Small intestine (tissue), 7 donors: ENCODE data around the gene SPACDR. TPM values are rescaled to one million over a fixed set of nuclear protein-coding genes. Genes with fewer than 3 reads are reported as not detected.

Experiments
- DNase-seq, 2 donors: peaks; one replicate each; pipeline versions ENCODE4 v3.0.0 to v3.0.0-alpha.2; 2013
- FAIRE-seq: peaks from 2 replicates; lab custom pipeline; 2012; peaks lifted over from hg19 to GRCh38; lab: Jason Lieb, UNC
- H3K27ac ChIP-seq, 3 donors: one replicate each; pipeline ENCODE4 v1.5.1; 2013; ENCODE audit warnings: low read length in 2 of 3, mild to moderate bottlenecking in 2 of 3, control low read depth in 1 of 3, inconsistent platforms in 1 of 3, low read depth in 1 of 3, moderate library complexity in 1 of 3
- H3K27me3 ChIP-seq, 3 donors: one replicate each; pipeline ENCODE4 v1.6.1; 2013; ENCODE audit warnings: low read length in 3 of 3, inconsistent platforms in 1 of 3; ENCODE audit not compliant: control insufficient read depth in 3 of 3, insufficient read depth in 3 of 3
- H3K36me3 ChIP-seq, 3 donors: one replicate each; pipeline ENCODE4 v1.6.1; 2013; ENCODE audit warnings: low read length in 3 of 3, inconsistent platforms in 1 of 3, low read depth in 1 of 3, mild to moderate bottlenecking in 1 of 3, moderate library complexity in 1 of 3; ENCODE audit not compliant: control insufficient read depth in 3 of 3, insufficient read depth in 2 of 3
- H3K4me1 ChIP-seq, 3 donors: one replicate each; pipeline ENCODE4 v1.6.1; 2013; ENCODE audit warnings: low read length in 2 of 3, inconsistent platforms in 1 of 3, low read depth in 1 of 3, mild to moderate bottlenecking in 1 of 3, moderate library complexity in 1 of 3; ENCODE audit not compliant: control insufficient read depth in 3 of 3, insufficient read depth in 2 of 3
- H3K4me3 ChIP-seq, 3 donors: one replicate each; pipeline ENCODE4 v1.5.1; 2013; ENCODE audit warnings: low read length in 3 of 3, control low read depth in 1 of 3, inconsistent platforms in 1 of 3, low read depth in 1 of 3, mild to moderate bottlenecking in 1 of 3, moderate library complexity in 1 of 3
- H3K9me3 ChIP-seq, 2 donors: one replicate each; pipeline ENCODE4 v1.6.1; 2013; ENCODE audit warnings: low read depth in 1 of 2, low read length in 1 of 2; ENCODE audit not compliant: control insufficient read depth in 2 of 2, insufficient read depth in 1 of 2
- WGBS, 3 donors: extraction: QIAGEN DNeasy Blood & Tissue Kit; methylation state at CpG; one replicate each; pipeline ENCODE4 v1.1.7; 2013; 5-methylcytosine and 5-hydroxymethylcytosine counted together
- polyA plus RNA-seq, 4 donors: library from polyadenylated mRNA; stranded (reverse) in 3 of 4; unstranded in 1 of 4; fragments of 200-250 nt in 3 of 4; fragments of 120-200 nt in 1 of 4; gene quantifications; one replicate each; pipeline versions ENCODE4 v1.2.1 to v1.2.3, GENCODE V29; 2013
- donor health status: healthy with polysubstance abuse.
- donor health status: control.
- donor health status: control.
- donor health status: Bipolar disorder and iron deficiency.
- donor health status: healthy.

SPACDR gene
- polyA plus RNA-seq, 4 donors = 0.43 to 1.2 (median 0.89) TPM; not detected in 1

DNA sequence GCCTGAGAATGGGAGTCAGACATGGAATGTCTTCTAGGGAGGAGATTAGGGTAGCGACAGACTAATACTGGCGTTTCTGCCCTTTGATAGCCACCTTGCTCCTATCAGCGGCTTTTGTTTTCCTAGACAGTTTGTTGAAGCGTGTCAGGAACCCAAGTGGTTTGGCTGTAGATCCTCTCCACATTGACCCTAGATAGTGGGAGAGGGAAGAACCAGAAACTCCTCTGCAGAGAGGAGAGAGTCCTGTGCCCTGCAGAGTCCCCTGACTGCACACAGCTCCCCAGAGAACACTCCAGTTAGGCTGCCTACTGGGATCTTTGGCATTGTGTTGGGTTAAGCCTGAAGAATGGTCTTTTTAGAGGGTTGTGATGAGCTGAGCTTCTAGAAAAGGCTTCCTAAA lies 32.0 kb downstream of the SPACDR start:
- 49 to 71% (median 52%) methylated on average over 4 of the region's 4 CpGs for WGBS, 3 donors
- Histone ChIP-seq H3K36me3 (peaks cover 0 to 49% (median 0%) of the 10 kb centered on the region in 3 donors), H3K4me3 (peak overlapping the region in 1 of 3 donors; percentile 3), H3K27ac (peak overlapping the region in 2 of 3 donors; percentile 2 to 24), H3K4me1 (peaks cover 2 to 40% (median 5%) of the 10 kb centered on the region in 3 donors), H3K27me3 (no peaks in the 10 kb centered on the region), H3K9me3 (peaks cover 0 to 5% of the 10 kb centered on the region in 2 donors)
- FAIRE-seq = no peak
- no peak for DNase-seq

DNA sequence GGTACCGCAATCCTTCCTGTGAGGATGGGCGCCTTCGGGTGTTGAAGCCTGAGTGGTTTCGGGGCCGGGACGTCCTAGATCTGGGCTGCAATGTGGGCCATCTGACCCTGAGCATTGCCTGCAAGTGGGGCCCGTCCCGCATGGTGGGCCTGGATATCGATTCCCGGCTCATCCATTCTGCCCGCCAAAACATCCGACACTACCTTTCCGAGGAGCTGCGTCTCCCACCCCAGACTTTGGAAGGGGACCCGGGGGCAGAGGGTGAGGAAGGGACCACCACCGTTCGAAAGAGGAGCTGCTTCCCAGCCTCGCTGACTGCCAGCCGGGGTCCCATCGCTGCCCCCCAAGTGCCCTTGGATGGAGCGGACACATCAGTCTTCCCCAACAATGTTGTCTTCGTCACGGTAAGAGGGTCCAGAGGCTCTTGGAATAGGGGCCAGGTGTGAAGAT lies 32.7 kb downstream of the SPACDR start:
- H3K4me1 ChIP-seq = peaks cover 2 to 40% (median 5%) of the 10 kb centered on the region in 3 donors
- DNase-seq (no peak), FAIRE-seq (no peak)
- peaks cover 0 to 49% (median 0%) of the 10 kb centered on the region in 3 donors for H3K36me3 ChIP-seq
- H3K9me3 ChIP-seq = peaks cover 0 to 5% of the 10 kb centered on the region in 2 donors
- H3K27ac ChIP-seq = peak overlapping the region in 1 of 3 donors; percentile 22
- no peaks in the 10 kb centered on the region for H3K27me3 ChIP-seq
- 89 to 92% (median 91%) methylated on average over 23 of the region's 23 CpGs for WGBS, 3 donors
- H3K4me3 ChIP-seq = peak overlapping the region in 1 of 3 donors; percentile 83

DNA sequence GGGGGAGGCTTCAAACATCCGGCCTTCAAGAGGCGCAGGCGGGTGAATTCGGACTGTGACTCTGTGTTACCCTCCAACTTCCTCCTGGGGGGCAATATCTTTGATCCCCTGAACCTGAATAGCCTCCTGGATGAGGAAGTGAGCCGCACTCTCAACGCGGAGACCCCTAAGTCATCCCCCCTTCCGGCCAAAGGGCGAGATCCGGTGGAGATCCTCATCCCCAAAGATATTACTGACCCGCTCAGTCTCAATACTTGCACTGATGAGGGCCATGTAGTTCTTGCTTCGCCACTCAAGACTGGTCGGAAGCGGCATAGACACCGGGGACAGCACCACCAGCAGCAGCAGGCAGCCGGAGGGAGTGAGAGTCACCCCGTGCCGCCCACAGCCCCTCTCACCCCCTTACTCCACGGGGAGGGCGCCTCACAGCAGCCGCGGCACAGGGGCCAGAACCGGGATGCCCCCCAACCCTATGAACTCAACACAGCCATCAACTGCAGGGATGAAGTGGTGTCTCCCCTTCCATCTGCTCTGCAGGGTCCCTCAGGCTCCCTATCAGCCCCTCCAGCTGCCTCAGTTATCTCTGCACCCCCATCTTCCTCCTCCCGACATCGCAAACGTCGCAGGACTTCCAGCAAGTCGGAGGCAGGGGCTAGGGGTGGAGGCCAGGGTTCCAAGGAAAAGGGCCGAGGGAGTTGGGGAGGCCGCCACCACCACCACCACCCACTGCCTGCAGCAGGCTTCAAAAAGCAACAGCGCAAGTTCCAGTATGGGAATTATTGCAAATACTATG lies 33.4 kb downstream of the SPACDR start:
- DNase-seq (peak; percentile 34 to 55), FAIRE-seq (no peak)
- WGBS, 3 donors = 23 to 24% (median 23%) methylated on average over 27 to 31 of the region's 31 CpGs
- Histone ChIP-seq H3K4me1 (peaks cover 2 to 40% (median 5%) of the 10 kb centered on the region in 3 donors), H3K27ac (peak overlapping the region; percentile 92 to 100 (median 94)), H3K9me3 (peaks cover 0 to 5% of the 10 kb centered on the region in 2 donors), H3K36me3 (peaks cover 0 to 49% (median 0%) of the 10 kb centered on the region in 3 donors), H3K27me3 (no peaks in the 10 kb centered on the region), H3K4me3 (peak overlapping the region; percentile 81 to 88 (median 83))

DNA sequence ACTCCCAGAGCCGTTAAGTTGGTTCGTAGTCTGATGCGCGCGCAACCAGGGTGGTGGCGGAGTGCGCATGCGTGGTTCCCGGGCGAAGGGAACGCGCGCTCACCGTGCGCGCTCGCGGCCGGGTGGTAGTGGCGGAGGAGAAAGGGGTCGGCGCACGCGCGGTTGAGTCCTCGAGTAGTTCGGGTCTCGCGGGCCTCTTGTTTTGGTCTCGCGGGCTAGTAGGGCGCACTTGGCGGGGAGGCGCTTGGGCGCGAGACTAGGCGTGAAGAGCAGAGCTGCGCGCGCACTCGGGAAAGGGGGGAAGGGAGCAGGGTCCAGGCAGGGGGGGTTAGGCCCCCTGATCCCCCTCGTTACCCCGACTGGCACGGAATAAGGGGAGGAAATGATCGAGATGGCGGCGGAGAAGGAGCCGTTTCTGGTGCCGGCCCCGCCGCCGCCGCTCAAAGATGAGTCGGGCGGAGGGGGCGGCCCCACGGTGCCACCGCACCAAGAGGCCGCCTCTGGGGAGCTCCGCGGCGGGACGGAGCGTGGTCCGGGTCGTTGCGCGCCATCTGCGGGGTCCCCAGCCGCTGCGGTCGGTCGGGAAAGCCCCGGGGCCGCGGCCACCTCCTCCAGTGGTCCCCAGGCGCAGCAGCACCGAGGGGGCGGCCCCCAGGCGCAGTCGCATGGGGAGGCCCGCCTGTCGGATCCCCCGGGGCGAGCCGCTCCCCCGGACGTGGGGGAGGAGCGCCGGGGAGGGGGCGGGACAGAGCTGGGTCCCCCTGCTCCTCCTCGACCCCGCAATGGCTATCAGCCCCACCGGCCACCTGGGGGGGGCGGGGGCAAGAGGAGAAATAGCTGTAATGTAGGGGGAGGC lies 34.2 kb downstream of the SPACDR start, which contains the start of gene MEPCE:
TSS of gene MEPCE (plus strand) at position 195 of the 856 bp plus-strand sequence. CDS start at position 383, 188 bp downstream.
- Histone ChIP-seq H3K27ac (peak within 1 kb of the TSS; percentile 92 to 100 (median 94)), H3K4me1 (peaks cover 2 to 34% (median 4%) of the 10 kb centered on the region in 3 donors), H3K9me3 (peaks cover 0 to 5% of the 10 kb centered on the region in 2 donors), H3K27me3 (no peaks in the 10 kb centered on the region), H3K36me3 (peaks cover 0 to 43% (median 0%) of the 10 kb centered on the region in 3 donors), H3K4me3 (peak within 1 kb of the TSS; percentile 81 to 88 (median 83))
- FAIRE-seq (no peak), DNase-seq (peak; percentile 93 to 97)
- 0 to 1% (median 0%) methylated on average over 74 to 94 of the region's 95 CpGs for WGBS, 3 donors

DNA sequence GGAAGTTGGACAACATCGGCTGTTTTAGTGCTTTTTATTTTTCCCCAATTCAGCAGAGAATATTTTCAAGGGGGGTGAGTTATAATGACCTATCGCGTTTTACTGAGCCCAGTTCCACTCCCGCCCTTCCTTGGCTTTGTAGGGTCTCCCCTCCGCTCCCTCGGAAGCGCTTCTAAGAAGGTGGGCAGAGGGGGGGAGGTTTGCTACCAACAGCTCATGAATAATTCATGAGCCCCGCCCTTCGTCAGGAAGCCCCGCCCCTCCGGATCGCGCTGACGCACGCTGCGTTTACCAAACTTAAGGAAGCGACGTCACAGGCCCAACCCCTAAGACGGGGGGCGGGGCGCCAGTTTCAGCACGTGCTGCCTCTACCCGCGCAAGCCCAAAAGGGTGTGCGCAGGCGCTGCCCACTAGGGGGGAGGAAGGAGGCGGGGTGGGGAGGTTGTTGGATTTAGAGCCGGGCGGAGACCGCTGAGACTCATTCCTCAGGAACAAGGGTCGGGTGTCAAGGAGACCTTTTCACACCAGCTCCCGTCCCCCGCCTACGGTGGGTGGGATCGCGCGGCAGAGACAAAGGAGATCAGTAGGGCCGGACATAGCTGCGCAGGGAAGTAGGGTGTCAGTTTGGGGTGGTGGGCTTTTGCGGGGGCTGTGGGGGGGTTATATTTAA lies 35.0 kb downstream of the SPACDR start:
- Histone ChIP-seq H3K9me3 (peaks cover 0 to 5% of the 10 kb centered on the region in 2 donors), H3K36me3 (peaks cover 0 to 36% (median 0%) of the 10 kb centered on the region in 3 donors), H3K27me3 (no peaks in the 10 kb centered on the region), H3K27ac (peak overlapping the region; percentile 92 to 100 (median 94)), H3K4me3 (peak overlapping the region; percentile 81 to 88 (median 83)), H3K4me1 (peaks cover 0 to 30% (median 2%) of the 10 kb centered on the region in 3 donors)
- DNase-seq (peak; percentile 100), FAIRE-seq (no peak)
- 0 to 1% (median 0%) methylated on average over 36 to 40 of the region's 40 CpGs for WGBS, 3 donors

DNA sequence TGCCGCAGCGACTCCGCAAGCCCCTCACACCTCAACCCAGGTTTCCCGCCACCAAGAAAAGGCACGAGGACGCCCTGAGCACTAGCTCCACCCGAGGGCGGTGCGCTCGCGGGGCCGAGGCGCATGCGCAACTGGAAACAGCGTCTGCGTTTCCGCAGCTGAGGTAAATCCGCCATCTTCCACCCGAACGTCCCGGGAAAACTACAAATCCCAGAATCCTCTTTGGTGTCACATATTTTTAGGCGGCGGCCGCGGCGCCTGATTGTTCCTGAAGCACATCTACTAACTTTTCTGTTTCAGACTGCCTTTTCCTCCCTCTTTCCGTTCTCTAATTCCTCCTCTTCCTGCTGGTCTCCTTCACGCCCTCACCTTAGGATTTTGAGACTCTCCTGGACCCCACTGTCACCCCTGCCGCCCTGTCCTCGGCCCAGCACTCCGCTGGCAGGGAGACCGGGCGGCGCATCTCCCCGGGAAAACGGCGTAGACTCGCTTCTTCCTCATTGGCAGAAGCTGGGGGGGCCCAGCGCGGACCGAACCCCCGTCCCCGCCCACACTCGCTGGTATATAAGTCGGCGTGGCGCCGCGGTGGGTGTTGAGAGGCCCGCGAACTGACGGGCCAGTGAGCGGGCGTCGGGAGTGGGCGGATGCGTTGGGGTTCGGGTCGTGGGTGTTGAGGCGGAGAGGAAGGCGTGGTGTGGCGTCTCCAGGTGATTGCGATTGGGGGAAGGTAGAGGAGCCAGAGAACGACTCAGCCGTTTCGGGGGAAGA lies 35.7 kb downstream of the SPACDR start, which contains the start of gene ZCWPW1:
TSS of gene ZCWPW1 (minus strand) at position 505 of the 768 bp plus-strand sequence. CDS start 8,054 bp downstream, outside the sequence.
- Histone ChIP-seq H3K27ac (peak within 1 kb of the TSS; percentile 92 to 100 (median 94)), H3K27me3 (no peaks in the 10 kb centered on the region), H3K36me3 (peaks cover 0 to 28% (median 0%) of the 10 kb centered on the region in 3 donors), H3K9me3 (peaks cover 0 to 5% of the 10 kb centered on the region in 2 donors), H3K4me3 (peak within 1 kb of the TSS; percentile 81 to 88 (median 83)), H3K4me1 (peaks cover 0 to 30% (median 2%) of the 10 kb centered on the region in 3 donors)
- no peak for FAIRE-seq
- peak; percentile 97 to 99 for DNase-seq
- 0 to 1% (median 0%) methylated on average over 66 of the region's 66 CpGs for WGBS, 3 donors

DNA sequence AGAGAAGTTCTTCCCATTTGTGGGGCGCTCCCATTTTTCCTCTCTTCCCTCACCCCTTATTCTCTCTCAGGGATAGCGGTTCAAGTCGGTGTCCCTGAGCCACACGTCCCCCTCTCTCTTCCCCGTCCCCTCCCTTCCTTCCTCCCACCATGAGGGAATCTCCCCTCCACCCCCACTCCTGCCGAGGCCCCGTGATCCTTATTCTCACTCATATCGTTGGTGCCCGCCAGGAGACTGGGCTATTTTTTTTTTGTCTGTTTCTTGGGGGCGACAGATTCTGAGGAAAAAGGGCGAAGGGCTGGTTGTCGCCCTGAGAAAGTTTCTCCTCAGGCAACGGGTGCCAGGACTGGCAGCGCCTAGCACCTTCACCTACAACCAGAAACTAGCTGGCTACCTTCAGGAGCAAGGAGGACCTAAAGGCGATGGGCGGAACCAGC lies 36.3 kb downstream of the SPACDR start:
- DNase-seq (no peak), FAIRE-seq (no peak)
- WGBS, 3 donors = 52 to 68% (median 58%) methylated on average over 16 of the region's 16 CpGs
- peak overlapping the region in 2 of 3 donors; percentile 94 to 100 for H3K27ac ChIP-seq
- no peaks in the 10 kb centered on the region for H3K27me3 ChIP-seq
- H3K36me3 ChIP-seq = peaks cover 0 to 22% (median 0%) of the 10 kb centered on the region in 3 donors
- H3K4me3 ChIP-seq = peak overlapping the region in 1 of 3 donors; percentile 83
- peaks cover 0 to 5% of the 10 kb centered on the region in 2 donors for H3K9me3 ChIP-seq
- H3K4me1 ChIP-seq = peaks cover 0 to 29% (median 2%) of the 10 kb centered on the region in 3 donors
